Stimulated activated CD8-positive, alpha-beta memory T cell treated with anti-CD3 and anti-CD28 coated beads, Interleukin-4, amount 100 ng/mL, for 1 hour (primary cell): ENCODE measurements around the gene SLC29A2.
"Not testable (repeated sequence)": the region's sequence is repeated elsewhere in the genome, so short reads cannot be mapped to it uniquely, and the experiment has no call there.

Experiments used
- DNase-seq, 2 donors: peaks; one replicate each; pipeline ENCODE4 v3.0.0-alpha.2; 2020; ENCODE audit warnings: low read depth in 2 of 2, low spot score in 1 of 2

The SLC29A2 gene

DNA sequence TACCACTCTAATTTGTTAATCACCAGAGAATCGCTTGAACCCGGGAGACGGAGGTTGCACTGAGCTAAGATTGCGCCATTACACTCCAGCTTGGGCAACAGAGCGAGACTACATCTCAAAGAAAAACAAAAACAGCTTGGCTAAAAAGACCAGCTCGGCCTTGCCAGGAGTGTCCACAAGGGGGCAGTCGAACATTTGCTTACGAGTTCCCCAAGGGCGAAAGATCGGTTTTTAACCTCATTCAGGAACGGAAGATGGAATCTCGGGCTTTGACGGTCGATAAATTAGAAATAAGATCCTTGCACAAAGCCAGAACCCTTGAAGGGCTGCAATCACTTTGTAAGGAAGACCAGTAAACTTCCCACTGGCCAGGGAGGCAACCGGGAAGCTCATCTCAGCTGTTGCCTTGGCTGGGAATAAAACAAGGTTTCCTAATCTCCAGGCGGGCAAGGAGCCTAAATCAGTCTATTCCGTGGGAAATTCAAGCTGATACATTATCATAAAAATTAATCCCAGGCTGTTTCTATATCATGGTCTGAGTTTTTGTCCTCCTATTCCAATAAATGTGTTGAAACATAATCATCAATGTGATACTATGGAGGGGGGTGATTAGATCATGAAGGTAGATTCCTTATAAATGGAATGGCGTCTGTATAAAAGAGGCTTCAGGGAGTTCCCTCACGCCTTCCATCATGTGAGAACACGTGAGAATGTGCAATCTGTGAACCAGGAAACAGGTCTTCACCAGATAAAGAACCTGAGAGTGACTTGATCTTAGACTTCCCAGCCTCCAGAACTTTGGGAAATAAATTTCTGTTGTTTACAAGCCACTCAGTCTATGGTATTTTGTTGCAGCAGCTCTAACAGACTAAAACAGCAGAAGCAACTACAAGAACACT lies 14.9 kb upstream of the SLC29A2 start:
- DNase-seq = peak; percentile 66 to 74

DNA sequence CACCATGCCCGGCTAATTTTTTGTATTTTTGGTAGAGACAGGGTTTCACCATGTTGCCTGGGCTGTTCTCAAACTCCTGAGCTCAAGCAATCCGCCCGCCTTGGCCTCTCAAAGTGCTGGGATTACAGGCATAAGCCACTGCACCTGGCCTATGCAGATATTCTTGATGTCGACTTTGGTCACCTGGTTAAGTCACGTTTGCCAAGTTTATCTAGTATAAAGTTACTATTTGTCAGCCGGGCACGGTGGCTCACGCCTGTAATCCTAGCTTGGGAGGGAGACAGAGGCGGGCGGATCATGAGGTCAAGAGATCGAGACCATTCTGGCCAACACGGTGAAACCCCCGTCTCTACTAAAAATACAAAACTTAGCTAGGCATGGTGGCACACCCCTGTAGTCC lies 12.8 kb upstream of the SLC29A2 start:
- not testable (repeated sequence) for DNase-seq

- DNase-seq = not testable (repeated sequence)
These were observed 8.7 kb upstream of the SLC29A2 start for GRCh38 chr11:66380264-66380663.

DNA sequence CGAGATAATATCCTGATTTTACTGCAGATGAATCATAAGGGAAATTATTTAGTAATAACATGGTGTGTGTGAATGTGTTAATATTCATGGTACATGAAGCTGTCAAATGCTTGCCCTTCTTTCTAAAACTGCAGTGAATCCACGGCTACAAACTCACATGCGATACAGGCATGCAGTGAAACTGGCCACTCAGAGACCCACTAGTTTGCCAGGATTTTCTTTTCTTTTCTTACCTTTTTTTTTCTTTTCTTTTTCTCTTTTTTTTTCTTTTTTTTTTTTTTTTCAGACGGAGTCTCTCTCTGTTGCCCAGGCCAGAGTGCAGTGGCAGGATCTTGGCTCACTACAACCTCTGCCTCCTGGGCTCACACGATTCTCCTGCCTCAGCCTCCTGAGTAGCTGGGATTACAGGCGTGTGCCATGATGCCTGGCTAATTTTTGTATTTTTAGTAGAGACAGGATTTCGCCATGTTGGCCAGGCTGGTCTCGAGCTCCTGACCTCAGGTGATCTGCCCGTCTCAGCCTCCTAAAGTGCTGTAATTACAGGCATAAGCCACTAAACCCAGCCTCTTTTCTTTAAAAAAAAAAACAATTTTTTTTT lies 2.2 kb upstream of the SLC29A2 start:
- not testable (repeated sequence) for DNase-seq

- DNase-seq = no peak
These were observed 1.7 kb upstream of the SLC29A2 start for GRCh38 chr11:66373265-66373664.

GRCh38 chr11:66369073-66369894 lies 2.3 kb downstream of the SLC29A2 start:
- DNase-seq = no peak

DNA sequence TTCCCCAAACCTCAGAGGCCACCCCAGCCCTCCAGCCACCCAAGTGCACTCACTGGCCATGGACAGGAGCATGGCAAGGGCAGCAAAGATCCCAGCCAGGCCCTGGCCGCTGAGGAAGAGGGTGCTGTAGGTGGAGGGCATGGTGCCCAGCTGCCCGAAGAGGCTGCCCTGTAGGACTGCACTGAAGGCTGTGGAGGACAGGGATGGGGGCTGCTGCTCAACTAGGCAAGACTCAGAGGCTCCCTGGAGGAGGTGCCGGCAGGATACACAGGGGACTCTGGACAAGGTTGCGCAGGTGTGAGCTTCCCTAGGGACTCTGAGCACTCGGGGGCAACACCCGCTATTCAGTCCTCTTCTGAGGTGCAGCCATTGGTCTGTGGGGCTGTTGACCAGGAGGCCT lies 3.1 kb downstream of the SLC29A2 start:
- no peak for DNase-seq

GRCh38 chr11:66367561-66368312 lies 3.8 kb downstream of the SLC29A2 start:
- DNase-seq = no peak

DNA sequence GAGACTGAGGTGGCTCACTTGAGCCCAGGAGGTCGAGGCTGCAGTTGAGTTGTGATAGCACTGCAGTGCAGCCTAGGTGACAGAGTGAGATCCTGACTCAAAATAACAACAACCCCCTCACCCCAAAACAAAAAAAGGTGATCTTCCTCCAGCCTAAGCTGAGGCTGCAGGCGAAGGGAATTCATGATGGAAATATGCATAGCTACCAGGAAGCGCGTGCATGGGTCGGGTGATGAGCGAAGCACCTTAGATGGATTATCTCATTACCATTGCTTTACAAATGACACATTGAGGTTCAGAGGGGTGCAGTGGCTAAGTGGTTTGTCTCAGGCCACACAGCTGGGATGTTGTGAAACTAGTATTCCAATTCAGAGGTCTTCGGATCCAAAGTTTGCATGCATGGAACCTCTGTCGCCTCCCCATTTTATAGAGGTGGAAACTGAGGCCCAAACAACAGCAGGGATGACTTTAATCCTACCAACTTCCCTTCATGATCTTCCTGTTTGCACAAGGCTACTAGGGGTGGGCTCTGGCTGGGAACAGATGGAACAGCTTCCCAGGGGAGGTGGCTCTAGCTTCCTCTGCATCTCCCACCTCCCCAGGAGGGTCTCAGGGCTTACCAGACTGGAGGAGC lies 4.6 kb downstream of the SLC29A2 start:
- DNase-seq = no peak

DNA sequence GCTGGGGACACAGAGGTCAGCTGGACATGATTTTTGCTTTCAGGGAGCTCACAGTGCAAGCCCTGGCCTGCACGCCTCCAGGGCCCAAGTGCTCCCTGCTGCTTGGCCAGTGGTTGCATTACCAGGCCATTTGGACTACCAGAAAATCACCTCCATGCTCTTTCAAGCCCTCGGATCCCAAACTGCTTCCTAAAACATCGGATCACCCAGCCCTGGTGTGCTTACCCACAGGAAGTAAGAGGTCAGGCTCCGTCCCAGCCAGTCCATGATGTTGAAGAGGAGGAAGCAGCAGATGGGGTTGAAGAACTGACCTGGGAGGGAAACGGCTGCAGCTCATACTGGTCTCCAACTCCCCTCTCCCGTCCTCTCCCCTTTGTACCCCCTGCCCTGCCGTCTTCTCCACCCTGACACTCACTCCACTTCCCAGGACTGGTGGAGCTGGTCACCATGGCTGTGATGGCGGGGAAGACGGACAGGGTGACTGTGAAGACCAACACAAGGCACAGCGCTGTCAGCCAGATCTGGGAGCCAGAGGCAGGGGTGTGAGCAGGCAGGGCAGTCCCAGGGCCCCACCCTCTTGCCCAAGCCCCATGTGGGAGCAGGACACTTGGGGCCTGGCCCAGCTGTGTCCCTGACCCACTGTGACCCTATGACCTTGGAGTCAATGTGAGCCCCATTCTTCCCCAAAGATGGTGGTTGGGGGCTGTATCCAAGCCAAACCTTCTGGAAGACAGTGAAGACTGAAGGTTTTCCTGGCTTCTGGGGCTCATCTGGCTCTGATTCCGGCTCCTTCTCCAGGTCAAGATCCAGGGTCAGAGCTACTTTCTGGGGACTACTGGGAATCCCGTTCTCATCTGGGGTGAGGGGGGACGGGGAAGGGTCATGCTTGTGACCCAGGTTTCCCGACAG lies 5.6 kb downstream of the SLC29A2 start:
- DNase-seq = no peak

DNA sequence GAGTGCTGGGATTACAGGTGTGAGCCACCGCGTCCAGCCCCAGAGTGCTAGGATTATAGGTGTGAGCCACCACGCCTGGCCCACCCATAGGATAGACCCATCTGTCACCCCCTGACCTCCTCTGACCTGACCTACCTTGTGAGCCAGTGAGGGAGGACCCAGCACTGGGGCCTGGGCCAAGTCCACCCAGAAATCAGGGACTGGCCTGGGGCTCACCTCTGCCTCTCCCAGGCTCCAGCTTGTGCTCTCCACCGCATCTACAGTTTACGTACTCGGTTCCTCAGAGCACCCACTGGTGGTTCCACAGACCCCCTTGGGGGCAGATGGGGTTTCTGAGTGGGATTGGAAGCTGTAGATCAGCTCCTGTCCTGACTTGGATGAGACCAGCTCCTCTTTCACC lies 6.4 kb downstream of the SLC29A2 start:
- DNase-seq = no peak

GRCh38 chr11:66363805-66364535 lies 7.6 kb downstream of the SLC29A2 start:
- DNase-seq = peak; percentile 34 to 39

- DNase-seq = no peak
These were observed 8.4 kb downstream of the SLC29A2 start for GRCh38 chr11:66363187-66363601.

DNA sequence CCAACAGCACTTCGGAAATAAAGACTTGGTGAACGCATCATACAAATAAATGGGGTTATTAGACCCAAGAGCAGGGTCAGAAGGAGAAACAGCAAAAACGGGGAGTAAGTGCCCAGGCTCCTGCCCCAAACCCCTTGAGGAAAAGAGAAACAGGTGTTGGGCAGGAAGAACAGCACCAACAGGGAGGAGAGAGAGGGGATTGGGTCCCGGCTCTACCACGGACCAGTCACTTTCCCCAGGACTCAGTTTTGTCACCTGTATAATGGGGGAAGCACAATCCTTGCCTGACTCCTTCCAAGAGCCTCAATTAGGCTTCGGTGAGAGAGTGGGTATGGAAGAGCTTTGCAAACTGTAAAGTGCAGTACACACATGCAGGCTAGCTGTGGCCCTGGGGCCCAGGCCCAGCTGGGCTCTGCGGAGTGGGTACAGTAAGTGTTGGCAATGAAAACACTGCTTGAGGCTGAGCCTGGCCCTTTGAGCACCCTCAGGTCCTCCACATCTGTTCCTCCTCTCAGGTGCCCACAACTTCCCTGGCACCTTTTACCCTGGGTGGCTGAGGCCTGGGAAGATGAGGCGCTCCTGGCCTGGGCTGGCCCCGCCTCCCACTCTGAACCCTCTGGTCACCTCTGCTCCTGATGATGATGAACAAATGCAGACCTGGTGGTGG lies 8.9 kb downstream of the SLC29A2 start:
- DNase-seq = no peak

- no peak for DNase-seq
These were observed 10.0 kb downstream of the SLC29A2 start for GRCh38 chr11:66361502-66361941.

GRCh38 chr11:66360406-66361073 lies 11.0 kb downstream of the SLC29A2 start:
- DNase-seq = no peak

DNA sequence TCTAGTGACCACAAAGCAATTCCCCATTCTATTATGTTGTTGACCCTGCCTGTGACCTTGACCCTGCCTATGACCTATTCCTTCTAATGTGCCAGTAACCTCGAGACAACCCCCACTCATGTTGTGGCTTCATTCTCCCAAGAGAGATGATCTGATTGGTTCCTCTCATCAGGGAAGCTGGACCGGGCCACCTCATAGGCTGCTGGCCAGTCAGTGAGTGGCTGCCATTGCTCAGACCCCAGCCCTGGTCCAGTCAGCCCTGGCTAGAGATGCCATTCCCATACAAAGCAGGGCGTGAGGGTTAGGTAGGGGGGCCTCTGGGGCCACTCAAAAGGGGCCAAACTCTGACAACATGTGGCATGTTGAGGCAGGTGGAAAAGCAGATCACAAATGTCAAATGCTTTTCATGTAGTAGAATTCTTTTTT lies 11.9 kb downstream of the SLC29A2 start:
- no peak for DNase-seq
